Natural killer cell (primary cell): Measurements from ENCODE around the gene C18orf32. TPM values are rescaled to one million over a fixed set of nuclear protein-coding genes. Genes with fewer than 3 reads are reported as not detected.

Source experiments
- ATAC-seq, 3 donors: fragments of 150-1000 bp in 2 of 3; fragments of 200-7000 bp in 1 of 3; cut with Tn5 transposase; 1 replicate in 1 of 3; 2 replicates in 2 of 3; pipeline ENCODE4 v1.10.0; 2021; ENCODE audit warnings: mild to moderate bottlenecking in 2 of 3, moderate library complexity in 2 of 3
- DNase-seq, 2 donors: peaks; one replicate each; pipeline versions ENCODE4 v3.0.0 to v3.0.0-alpha.2; 2013 to 2021; ENCODE audit warnings: mixed read lengths in 1 of 2
- H3K27ac ChIP-seq: one replicate; pipeline ENCODE4 v1.5.1; 2013; ENCODE audit warnings: mild to moderate bottlenecking, low read length
- H3K27me3 ChIP-seq: one replicate; pipeline ENCODE4 v1.6.1; 2013; ENCODE audit warnings: low read length; ENCODE audit not compliant: control insufficient read depth, insufficient read depth
- H3K36me3 ChIP-seq: one replicate; pipeline ENCODE4 v1.6.1; 2013; ENCODE audit warnings: low read length; ENCODE audit not compliant: control insufficient read depth, insufficient read depth
- H3K4me1 ChIP-seq: one replicate; pipeline ENCODE4 v1.6.1; 2013; ENCODE audit warnings: low read length; ENCODE audit not compliant: control insufficient read depth, insufficient read depth
- H3K4me3 ChIP-seq: one replicate; pipeline ENCODE4 v1.5.1; 2013; ENCODE audit warnings: low read length
- H3K9me3 ChIP-seq: one replicate; pipeline ENCODE4 v1.6.1; 2013; ENCODE audit warnings: low read length; ENCODE audit not compliant: control insufficient read depth, insufficient read depth
- H3K27ac Mint-ChIP-seq, 2 donors: one replicate each; pipeline ENCODE4 v1.8.0; 2022; ENCODE audit warnings: mild to moderate bottlenecking in 2 of 2, mixed read lengths in 2 of 2, moderate library complexity in 1 of 2
- H3K27me3 Mint-ChIP-seq, 2 donors: one replicate each; pipeline ENCODE4 v1.8.0; 2022; ENCODE audit warnings: low read depth in 2 of 2, mixed read lengths in 2 of 2
- H3K36me3 Mint-ChIP-seq: one replicate; pipeline ENCODE4 v1.8.0; 2022; ENCODE audit warnings: mixed read lengths
- H3K4me1 Mint-ChIP-seq, 2 donors: one replicate each; pipeline ENCODE4 v1.8.0; 2022; ENCODE audit warnings: mixed read lengths in 2 of 2
- H3K4me3 Mint-ChIP-seq: one replicate; pipeline ENCODE4 v1.8.0; 2022; ENCODE audit warnings: mild to moderate bottlenecking, moderate library complexity, mixed read lengths
- H3K9me3 Mint-ChIP-seq, 2 donors: one replicate each; pipeline ENCODE4 v1.8.0; 2022; ENCODE audit warnings: mixed read lengths in 2 of 2
- CTCF ChIP-seq: fragments of 200-600 bp; IDR thresholded peaks from one replicate; pipeline ENCODE4 v1.8.0; 2022; ENCODE audit warnings: antibody characterized with exemption
- whole genome bisulfite sequencing: methylation state at CpG from one replicate; pipeline ENCODE4 v1.1.7; 2013; ENCODE audit warnings: missing lambda C conversion rate; ENCODE audit not compliant: insufficient coverage; 5-methylcytosine and 5-hydroxymethylcytosine counted together
- intact Hi-C: fragments of 100-400 bp; cut with micrococcal nuclease; formaldehyde crosslinking; loops from one replicate; pipeline ENCODE4 v1.14.2; 2022
- total RNA-seq, 4 donors: library from RNA; stranded (reverse); fragments of 120-200 nt in 1 of 4; gene quantifications; one replicate each; pipeline versions ENCODE4 v1.2.3 to v1.2.4, GENCODE V29; 2013 to 2022

Gene C18orf32
- total RNA-seq, 3 donors from 2014 or later (not counting 1 experiment from before 2014, with no cell fraction given): 18.8 to 28.0 (median 23.9) TPM

DNA sequence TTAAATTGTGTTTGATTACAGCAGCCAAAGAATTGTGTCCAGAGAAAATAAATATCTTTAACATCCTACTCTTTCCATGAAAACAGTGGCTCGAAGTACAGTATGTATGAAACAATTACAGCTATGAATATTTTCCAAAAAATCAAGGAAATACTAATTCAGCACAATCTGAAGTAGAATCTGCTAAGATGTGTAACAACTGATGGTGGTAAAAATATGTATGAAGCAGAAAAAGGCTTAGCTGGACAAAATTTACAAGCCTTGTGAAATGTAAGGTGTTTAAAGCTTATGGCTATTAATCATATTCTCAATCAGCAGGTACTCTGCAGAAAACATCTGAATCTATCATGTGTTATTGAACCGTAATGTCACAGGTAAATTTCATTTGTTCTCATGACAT, 43.2 kb downstream of the C18orf32 start:
- Histone ChIP-seq H3K27ac (no peak overlapping the region), H3K36me3 (no peaks in the 10 kb centered on the region), H3K9me3 (peaks cover 7% of the 10 kb centered on the region), H3K4me3 (no peak overlapping the region), H3K27me3 (no peaks in the 10 kb centered on the region), H3K4me1 (no peaks in the 10 kb centered on the region)
- Mint-ChIP-seq H3K9me3 (peaks cover under 1 to 1% of the 10 kb centered on the region in 2 donors), H3K27me3 (no peaks in the 10 kb centered on the region), H3K27ac (no peak overlapping the region), H3K36me3 (peaks cover 4% of the 10 kb centered on the region), H3K4me3 (no peak overlapping the region), H3K4me1 (peaks cover 40 to 45% of the 10 kb centered on the region in 2 donors)
- no peak for ATAC-seq
- DNase-seq: no peak
- no peak for TF ChIP-seq CTCF
- 93% methylated on average over 1 of the region's 2 CpGs for WGBS
- intact Hi-C loops: no loop called here

GRCh38 chr18:49441338-49441938, 45.6 kb downstream of the C18orf32 start:
- DNase-seq (no peak), ATAC-seq (no peak)
- no peak for TF ChIP-seq CTCF
- no peaks in the 10 kb centered on the region for H3K27me3 ChIP-seq
- intact Hi-C loops: no loop called here
- no peaks in the 10 kb centered on the region for H3K9me3 Mint-ChIP-seq
- no peak overlapping the region for H3K4me3 ChIP-seq
- H3K27ac Mint-ChIP-seq: no peak overlapping the region
- no peaks in the 10 kb centered on the region for H3K27me3 Mint-ChIP-seq
- WGBS: 94% methylated on average over 7 of the region's 7 CpGs
- H3K4me3 Mint-ChIP-seq: no peak overlapping the region
- H3K9me3 ChIP-seq: no peaks in the 10 kb centered on the region
- H3K36me3 Mint-ChIP-seq: no peaks in the 10 kb centered on the region
- H3K4me1 ChIP-seq: no peaks in the 10 kb centered on the region
- H3K27ac ChIP-seq: no peak overlapping the region
- peaks cover 39 to 49% of the 10 kb centered on the region in 2 donors for H3K4me1 Mint-ChIP-seq
- H3K36me3 ChIP-seq: no peaks in the 10 kb centered on the region

DNA sequence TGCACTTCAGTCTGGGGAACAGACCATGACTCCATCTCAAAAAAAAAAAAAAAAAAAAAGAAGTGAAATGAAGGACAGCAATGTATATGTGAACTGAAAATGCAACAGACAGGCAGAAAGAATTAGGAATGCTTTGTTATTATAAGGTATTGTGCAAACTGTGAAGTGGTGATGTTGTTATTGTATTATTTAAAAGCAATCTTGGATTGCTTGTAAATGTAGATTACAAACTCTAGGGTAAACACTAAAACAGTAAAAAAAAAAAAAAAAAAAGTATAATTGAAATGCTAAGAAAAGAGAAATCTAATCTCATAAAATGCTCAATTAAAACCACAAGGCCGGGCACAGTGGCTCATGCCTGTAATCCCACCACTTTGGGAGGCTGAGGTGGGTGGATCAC, 51.9 kb downstream of the C18orf32 start:
- H3K27ac Mint-ChIP-seq: peak overlapping the region in 1 of 2 donors; percentile 47
- Histone ChIP-seq H3K9me3 (no peaks in the 10 kb centered on the region), H3K4me3 (no peak overlapping the region), H3K36me3 (no peaks in the 10 kb centered on the region), H3K27me3 (no peaks in the 10 kb centered on the region), H3K27ac (no peak overlapping the region), H3K4me1 (no peaks in the 10 kb centered on the region)
- H3K36me3 Mint-ChIP-seq: no peaks in the 10 kb centered on the region
- peaks cover 29 to 35% of the 10 kb centered on the region in 2 donors for H3K4me1 Mint-ChIP-seq
- H3K4me3 Mint-ChIP-seq: no peak overlapping the region
- WGBS: no CpG with 5 or more reads among the region's 1 CpG
- ATAC-seq: no peak
- intact Hi-C loops: no loop called here
- DNase-seq: no peak
- no peak for TF ChIP-seq CTCF
- H3K9me3 Mint-ChIP-seq: no peaks in the 10 kb centered on the region
- H3K27me3 Mint-ChIP-seq: no peaks in the 10 kb centered on the region

- Histone ChIP-seq H3K4me1 (no peaks in the 10 kb centered on the region), H3K27me3 (no peaks in the 10 kb centered on the region), H3K27ac (no peak overlapping the region), H3K36me3 (peaks cover 14% of the 10 kb centered on the region), H3K4me3 (no peak overlapping the region), H3K9me3 (no peaks in the 10 kb centered on the region)
- no peak for ATAC-seq
- DNase-seq: no peak
- Mint-ChIP-seq H3K27me3 (no peaks in the 10 kb centered on the region), H3K4me3 (no peak overlapping the region), H3K27ac (no peak overlapping the region), H3K9me3 (no peaks in the 10 kb centered on the region), H3K4me1 (peaks cover 21 to 30% of the 10 kb centered on the region in 2 donors), H3K36me3 (peaks cover 4% of the 10 kb centered on the region)
- WGBS: 100% methylated on average over 2 of the region's 2 CpGs
- no peak for TF ChIP-seq CTCF
- intact Hi-C loops: no loop called here
Measured at GRCh38 chr18:49432602-49433001, 54.4 kb downstream of the C18orf32 start.
